ENCODE data around the gene MAP2. TPM values are rescaled to one million over a fixed set of nuclear protein-coding genes. Genes with fewer than 3 reads are reported as not detected.

Gene MAP2
- total RNA-seq, 4 donors from 2014 or later = 2.0 to 6.4 (median 2.7) TPM

DNA sequence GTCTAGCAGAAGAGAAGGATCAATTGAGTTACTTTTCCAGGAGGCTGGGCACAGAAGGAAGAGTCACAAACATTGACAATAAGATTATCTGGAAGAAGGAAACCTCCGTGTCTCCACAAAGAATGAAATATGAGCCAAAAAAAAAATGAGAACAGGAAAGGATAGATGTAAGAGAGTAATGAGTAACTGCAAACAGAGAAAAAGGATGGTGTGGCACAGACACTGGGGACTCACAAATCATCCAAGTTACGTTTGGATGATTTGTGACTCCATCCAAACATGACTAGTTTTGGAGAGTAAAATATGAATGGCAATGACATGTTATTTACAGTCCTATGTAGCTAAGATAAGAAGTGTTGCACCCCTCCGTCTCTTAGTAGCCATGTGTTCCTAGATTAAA, 42.8 kb upstream of the MAP2 start:
- H3K36me3 ChIP-seq = no peaks in the 10 kb centered on the region
- no peak overlapping the region for H3K27ac ChIP-seq
- no peak for TF ChIP-seq EP300 (IDR thresholded peaks at IDR 0.05; ENCODE audit: low read depth)
- no peak for TF ChIP-seq CTCF (IDR thresholded peaks at IDR 0.05)
- no peak for TF ChIP-seq POLR2AphosphoS5 (IDR thresholded peaks at IDR 0.05)
- no peak for TF ChIP-seq POLR2A (IDR thresholded peaks at IDR 0.05)
- intact Hi-C loops (cut with DNase I; ENCODE audit: low total_unique reads) (no loop called here), in situ Hi-C loops (cut with MboI; ENCODE audit: low pct_ligation_motif_present in 1 of 4, low pct_unique_long_range_greater_than_20kb in 1 of 4, low sequenced_read_pairs in 3 of 4) (no loop called here)
- DNase-seq = no peak
- H3K4me3 ChIP-seq = no peak overlapping the region
- 34 to 44% methylated on average over 3 of the region's 3 CpGs for WGBS, 2 donors (ENCODE audit: low coverage in 1 of 2)
- H3K27me3 ChIP-seq = no peaks in the 10 kb centered on the region
- H3K9me3 ChIP-seq = no peaks in the 10 kb centered on the region
- no peaks in the 10 kb centered on the region for H3K4me1 ChIP-seq

- Histone ChIP-seq H3K4me1 (no peaks in the 10 kb centered on the region), H3K27ac (no peak overlapping the region), H3K27me3 (no peaks in the 10 kb centered on the region), H3K9me3 (no peaks in the 10 kb centered on the region), H3K36me3 (no peaks in the 10 kb centered on the region), H3K4me3 (no peak overlapping the region)
- no peak for DNase-seq
- intact Hi-C loops (cut with DNase I; ENCODE audit: low total_unique reads) (no loop called here), in situ Hi-C loops (cut with MboI; ENCODE audit: low pct_ligation_motif_present in 1 of 4, low pct_unique_long_range_greater_than_20kb in 1 of 4, low sequenced_read_pairs in 3 of 4) (no loop called here)
- no peak for TF ChIP-seq POLR2A (IDR thresholded peaks at IDR 0.05)
- no peak for TF ChIP-seq EP300 (IDR thresholded peaks at IDR 0.05; ENCODE audit: low read depth)
- TF ChIP-seq CTCF (IDR thresholded peaks at IDR 0.05) = no peak
- no peak for TF ChIP-seq POLR2AphosphoS5 (IDR thresholded peaks at IDR 0.05)
These were observed 41.1 kb upstream of the MAP2 start for GRCh38 chr2:209382775-209383174.

DNA sequence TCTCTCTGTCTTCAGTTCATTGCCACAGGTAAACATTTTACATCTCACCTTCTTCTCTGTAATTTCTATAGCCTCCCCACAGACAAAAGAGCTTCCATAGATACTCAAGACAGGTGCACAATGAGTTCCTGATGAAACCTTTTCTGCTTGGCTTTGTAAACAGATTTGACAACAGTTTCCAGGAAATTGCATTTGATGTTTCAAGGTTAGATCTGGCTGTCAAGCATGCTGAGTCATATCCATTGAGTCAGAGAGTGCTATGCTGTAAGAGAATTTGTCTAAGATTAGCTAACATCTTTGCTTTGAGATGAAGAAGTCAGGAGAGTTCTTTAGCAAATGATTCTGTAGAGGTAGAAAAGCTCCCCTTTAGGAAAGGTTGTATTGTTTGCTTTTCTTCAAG, 40.6 kb upstream of the MAP2 start:
- intact Hi-C loops (cut with DNase I; ENCODE audit: low total_unique reads) (no loop called here), in situ Hi-C loops (cut with MboI; ENCODE audit: low pct_ligation_motif_present in 1 of 4, low pct_unique_long_range_greater_than_20kb in 1 of 4, low sequenced_read_pairs in 3 of 4) (no loop called here)
- H3K4me1 ChIP-seq = no peaks in the 10 kb centered on the region
- H3K27me3 ChIP-seq = no peaks in the 10 kb centered on the region
- H3K9me3 ChIP-seq = no peaks in the 10 kb centered on the region
- TF ChIP-seq POLR2AphosphoS5 (IDR thresholded peaks at IDR 0.05) (no peak), CTCF (IDR thresholded peaks at IDR 0.05) (no peak), EP300 (IDR thresholded peaks at IDR 0.05; ENCODE audit: low read depth) (no peak), POLR2A (IDR thresholded peaks at IDR 0.05) (no peak)
- H3K4me3 ChIP-seq = no peak overlapping the region
- no peak overlapping the region for H3K27ac ChIP-seq
- H3K36me3 ChIP-seq = no peaks in the 10 kb centered on the region
- DNase-seq = no peak

- no peak for TF ChIP-seq POLR2A (IDR thresholded peaks at IDR 0.05)
- TF ChIP-seq CTCF (IDR thresholded peaks at IDR 0.05) = no peak
- no peak for TF ChIP-seq EP300 (IDR thresholded peaks at IDR 0.05; ENCODE audit: low read depth)
- TF ChIP-seq POLR2AphosphoS5 (IDR thresholded peaks at IDR 0.05) = no peak
- Histone ChIP-seq H3K4me3 (no peak overlapping the region), H3K4me1 (no peaks in the 10 kb centered on the region), H3K36me3 (no peaks in the 10 kb centered on the region), H3K9me3 (no peaks in the 10 kb centered on the region), H3K27me3 (no peaks in the 10 kb centered on the region), H3K27ac (no peak overlapping the region)
- 93% methylated on average over 3 to 34 of the region's 34 CpGs for WGBS, 2 donors (ENCODE audit: low coverage in 1 of 2)
- in situ Hi-C loops (cut with MboI; ENCODE audit: low pct_ligation_motif_present in 1 of 4, low pct_unique_long_range_greater_than_20kb in 1 of 4, low sequenced_read_pairs in 3 of 4) (no loop called here), intact Hi-C loops (cut with DNase I; ENCODE audit: low total_unique reads) (loop anchor here (5.0 kb wide), 1 partner anchor 1415 kb away; no protein-coding TSS in a partner anchor)
- no peak for DNase-seq
These were observed 36.5 kb upstream of the MAP2 start for GRCh38 chr2:209387389-209387788.

Data from transverse colon (tissue), 4 donors.